PFSK-1 (cell line): ENCODE measurements around the gene SYT15B. TPM values are rescaled to one million over a fixed set of nuclear protein-coding genes. Genes with fewer than 3 reads are reported as not detected.
"Not testable (repeated sequence)": the region's sequence is repeated elsewhere in the genome, so short reads cannot be mapped to it uniquely, and the experiment has no call there.

ENCODE experiments used
- FOXP2 ChIP-seq: optimal IDR thresholded peaks from 2 replicates; pipeline ENCODE3; 2011; ENCODE audit warnings: borderline replicate concordance, control low read depth, inconsistent platforms; ENCODE audit not compliant: insufficient read depth; ENCODE audit errors: extremely low read length, extremely low read depth
- POLR2AphosphoS5 ChIP-seq: IDR thresholded peaks from 2 replicates; pipeline ENCODE4 v1.6.1; 2012; ENCODE audit warnings: low read depth, mild to moderate bottlenecking, control low read depth, low read length, moderate library complexity
- REST ChIP-seq, 2 experiments: IDR thresholded peaks; 2 replicates each; pipeline versions ENCODE4 v1.6.1 to v1.8.0; 2011 to 2012; ENCODE audit warnings: low read depth in 2 of 2, low read length in 2 of 2, control low read depth in 1 of 2, inconsistent platforms in 1 of 2, mild to moderate bottlenecking in 1 of 2, moderate library complexity in 1 of 2; ENCODE audit not compliant: insufficient read depth in 1 of 2
- polyA plus RNA-seq: library from polyadenylated mRNA; unstranded; fragments of >200 nt; gene quantifications from one replicate; pipeline ENCODE4 v1.2.1, GENCODE V29; 2012; ENCODE audit warnings: low read depth, missing spikeins; ENCODE audit not compliant: insufficient read length

The SYT15B gene
- polyA plus RNA-seq = not detected

DNA sequence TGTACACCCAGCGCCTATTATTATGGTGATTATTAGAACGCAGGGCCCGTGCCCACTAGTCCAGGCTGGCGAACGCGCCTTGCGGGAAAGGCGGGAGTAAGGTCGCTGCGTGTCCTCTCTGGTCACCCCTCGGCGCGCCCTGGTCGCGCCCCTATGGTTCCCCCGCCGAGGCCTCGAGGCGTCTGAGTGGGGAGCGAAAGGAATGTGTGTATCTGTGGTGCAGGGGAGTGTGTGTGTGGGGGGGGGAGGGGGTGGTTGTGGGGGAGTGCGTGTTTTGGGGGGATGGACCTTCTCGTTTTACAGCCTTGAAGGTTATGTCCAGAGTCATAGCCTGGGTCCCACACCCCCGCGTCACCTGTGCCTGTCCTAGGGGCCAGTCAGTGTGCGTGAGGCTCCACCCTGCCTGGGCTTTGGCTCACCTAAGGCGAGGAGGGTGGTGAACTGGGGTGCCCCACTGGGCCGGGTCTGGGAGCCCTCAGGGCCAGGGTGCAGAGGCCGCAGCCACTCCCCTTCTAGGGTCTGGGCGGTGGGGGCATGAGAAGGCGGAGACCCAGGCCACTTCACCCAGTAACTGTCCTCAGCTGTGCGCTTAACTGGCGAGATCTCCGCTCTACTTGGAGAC lies at the start of gene SYT15B:
SYT15B (minus strand) TSS at position 39 of the 622 bp plus-strand sequence. CDS start 952 bp downstream, outside the sequence.
- not testable (repeated sequence) for TF ChIP-seq REST (IDR thresholded peaks at IDR 0.05; ENCODE audit: insufficient read depth in 1 of 2, low read depth in 2 of 2, low read length in 2 of 2); POLR2AphosphoS5; FOXP2
